ENCODE measurements around the gene ZNF254.

- TF ChIP-seq PBX3 (IDR thresholded peaks at IDR 0.05; ENCODE audit: insufficient replicate concordance, low read depth, low read length) (no peak), NFIC (IDR thresholded peaks at IDR 0.05; ENCODE audit: low read depth, low read length) (no peak), CTCF (IDR thresholded peaks at IDR 0.05 in 2 of 3, conservative IDR thresholded peaks at IDR 0.05 in 1 of 3; ENCODE audit: control insufficient read depth in 2 of 3, extremely low read depth in 1 of 3, insufficient read depth in 1 of 3, low read depth in 3 of 3, low read length in 3 of 3) (no peak), USF2 (IDR thresholded peaks at IDR 0.05; ENCODE audit: borderline replicate concordance, low read depth, low read length) (no peak), TBL1XR1 (IDR thresholded peaks at IDR 0.05; ENCODE audit: low read depth, low read length) (no peak), CREM (IDR thresholded peaks at IDR 0.05; ENCODE audit: low read depth) (no peak)
These were observed 13.2 kb upstream of the ZNF254 start for GRCh38 chr19:24073807-24074206.
